PFSK-1 (cell line): ENCODE data around the gene SMIM29.

Source experiments
- FOXP2 ChIP-seq: optimal IDR thresholded peaks from 2 replicates; pipeline ENCODE3; 2011; ENCODE audit warnings: borderline replicate concordance, control low read depth, inconsistent platforms; ENCODE audit not compliant: insufficient read depth; ENCODE audit errors: extremely low read length, extremely low read depth
- POLR2AphosphoS5 ChIP-seq: IDR thresholded peaks from 2 replicates; pipeline ENCODE4 v1.6.1; 2012; ENCODE audit warnings: low read depth, mild to moderate bottlenecking, control low read depth, low read length, moderate library complexity
- REST ChIP-seq, 2 experiments: IDR thresholded peaks; 2 replicates each; pipeline versions ENCODE4 v1.6.1 to v1.8.0; 2011 to 2012; ENCODE audit warnings: low read depth in 2 of 2, low read length in 2 of 2, control low read depth in 1 of 2, inconsistent platforms in 1 of 2, mild to moderate bottlenecking in 1 of 2, moderate library complexity in 1 of 2; ENCODE audit not compliant: insufficient read depth in 1 of 2
- SIN3A ChIP-seq: IDR thresholded peaks from 2 replicates; pipeline ENCODE4 v1.6.1; 2012; ENCODE audit warnings: mild to moderate bottlenecking, low read length, moderate library complexity, borderline replicate concordance; ENCODE audit not compliant: insufficient read depth
- TAF1 ChIP-seq: IDR thresholded peaks from 2 replicates; pipeline ENCODE4 v1.6.1; 2012; ENCODE audit warnings: low read length, control low read depth, borderline replicate concordance; ENCODE audit not compliant: insufficient read depth

GRCh38 chr6:34226731-34227586 is 21.8 kb downstream of the SMIM29 start:
- TF ChIP-seq POLR2AphosphoS5 = no peak
- no peak for TF ChIP-seq TAF1
- TF ChIP-seq REST (IDR thresholded peaks at IDR 0.05; ENCODE audit: insufficient read depth in 1 of 2, low read depth in 2 of 2, low read length in 2 of 2) = no peak
- no peak for TF ChIP-seq SIN3A
- TF ChIP-seq FOXP2 = no peak
